ENCODE data around the gene CCNE1.

- no peak for TF ChIP-seq MEF2D (tag; conservative IDR thresholded peaks at IDR 0.05; ENCODE audit: low read depth)
- no peak for TF ChIP-seq ZNF354B (CRISPR knock-in tag; IDR thresholded peaks at IDR 0.05)
- no peak for TF ChIP-seq CTBP1 (IDR thresholded peaks at IDR 0.05; ENCODE audit: borderline replicate concordance)
- TF ChIP-seq ARID4B (CRISPR knock-in tag; IDR thresholded peaks at IDR 0.05), result no peak
- TF ChIP-seq CTCF (IDR thresholded peaks at IDR 0.05 in 2 of 3, conservative IDR thresholded peaks at IDR 0.05 in 1 of 3; ENCODE audit: insufficient read depth in 2 of 3, low read depth in 1 of 3, low read length in 3 of 3), result no peak
- TF ChIP-seq ZNF121 (CRISPR knock-in tag; conservative IDR thresholded peaks at IDR 0.05), result no peak
- TF ChIP-seq TAF1 (IDR thresholded peaks at IDR 0.05; ENCODE audit: control insufficient read depth, extremely low read depth, insufficient read depth, low read length, severe bottlenecking), result no peak
- no peak for TF ChIP-seq POLR2A (conservative IDR thresholded peaks at IDR 0.05)
- TF ChIP-seq ZNF740 (CRISPR knock-in tag; IDR thresholded peaks at IDR 0.05), result no peak
- TF ChIP-seq ZNF740 (tag; IDR thresholded peaks at IDR 0.05), result no peak
- TF ChIP-seq POLR2AphosphoS2 (IDR thresholded peaks at IDR 0.05; ENCODE audit: low read length), result no peak
Observed at GRCh38 chr19:29796173-29796573, 15.6 kb upstream of the CCNE1 start.
